ENCODE data around the gene CSK.

DNA sequence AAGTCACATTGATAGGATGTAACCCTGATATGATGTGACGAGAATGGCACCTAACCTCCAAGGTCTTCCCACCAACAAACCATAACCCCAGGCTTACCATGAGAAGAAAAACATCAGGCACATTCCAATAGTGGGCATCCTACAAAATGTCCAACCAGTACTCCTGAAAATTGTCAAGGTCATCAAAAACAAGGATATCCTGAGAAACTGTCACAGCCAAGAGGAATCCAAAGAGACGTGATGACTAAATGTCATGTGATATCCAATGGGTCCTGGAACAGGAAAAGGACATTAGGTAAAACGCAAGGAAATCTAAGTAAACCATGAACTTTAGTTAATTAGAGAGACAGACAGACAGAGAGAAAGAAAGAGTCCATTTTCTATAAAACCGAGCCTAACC lies 35.5 kb upstream of the CSK start:
- TF ChIP-seq CTCF (IDR thresholded peaks at IDR 0.05) = no peak
- TF ChIP-seq POLR2A (IDR thresholded peaks at IDR 0.05) = no peak
